Left hindlimb (tissue), 1 donor: ENCODE results near the gene RPS6KB2.
"Not testable (repeated sequence)": the region's sequence is repeated elsewhere in the genome, so short reads cannot be mapped to it uniquely, and the experiment has no call there.

Source experiments
- DNase-seq: peaks from one replicate; pipeline ENCODE4 v3.0.0-alpha.2; 2018

RPS6KB2 gene

GRCh38 chr11:67468759-67469507, 40.6 kb downstream of the RPS6KB2 start, which contains the start of gene TMEM134:
Gene TMEM134 (minus strand): TSS chr11:67469251. CDS start chr11:67469192, 59 bp downstream.
- DNase-seq, result peak; percentile 96

GRCh38 chr11:67469508-67469811, 41.2 kb downstream of the RPS6KB2 start:
- DNase-seq, result no peak

GRCh38 chr11:67470337-67471002, 42.2 kb downstream of the RPS6KB2 start:
- no peak for DNase-seq

GRCh38 chr11:67472882-67473281, 44.6 kb downstream of the RPS6KB2 start:
- no peak for DNase-seq

- DNase-seq, result not testable (repeated sequence)
Observed at GRCh38 chr11:67476692-67477091, 48.4 kb downstream of the RPS6KB2 start.

- not testable (repeated sequence) for DNase-seq
Observed at GRCh38 chr11:67477344-67478050, 49.2 kb downstream of the RPS6KB2 start.

GRCh38 chr11:67482275-67482826, 54.1 kb downstream of the RPS6KB2 start:
- DNase-seq, result no peak

GRCh38 chr11:67482827-67483798, 54.8 kb downstream of the RPS6KB2 start, which contains the start of gene AIP:
Gene AIP (plus strand): TSS chr11:67483026. CDS start chr11:67483159, 133 bp downstream.
- peak; percentile 98 for DNase-seq

- no peak for DNase-seq
Observed at GRCh38 chr11:67483831-67484665, 55.8 kb downstream of the RPS6KB2 start.

GRCh38 chr11:67484847-67485311, 56.6 kb downstream of the RPS6KB2 start:
- DNase-seq, result no peak
